G401 (cell line): ENCODE results near the gene HIRA. TPM values are rescaled to one million over a fixed set of nuclear protein-coding genes. Genes with fewer than 3 reads are reported as not detected.

Experiments used
- DNase-seq: peaks from one replicate; pipeline ENCODE4 v3.0.0-alpha.2; 2015; ENCODE audit warnings: low spot score
- in situ Hi-C: cut with HindIII; loops from 2 replicates; pipeline ENCODE4 v1.10.0; 2016; ENCODE audit warnings: low sequenced_read_pairs, mixed read lengths
- total RNA-seq: library from RNA; depleted of rRNA; stranded (reverse); fragments of >200 nt; shearing (Covaris generic); gene quantifications from 2 replicates; pipeline ENCODE4 v1.2.3, GENCODE V29; 2014; rRNA removed

Gene HIRA, protein sequence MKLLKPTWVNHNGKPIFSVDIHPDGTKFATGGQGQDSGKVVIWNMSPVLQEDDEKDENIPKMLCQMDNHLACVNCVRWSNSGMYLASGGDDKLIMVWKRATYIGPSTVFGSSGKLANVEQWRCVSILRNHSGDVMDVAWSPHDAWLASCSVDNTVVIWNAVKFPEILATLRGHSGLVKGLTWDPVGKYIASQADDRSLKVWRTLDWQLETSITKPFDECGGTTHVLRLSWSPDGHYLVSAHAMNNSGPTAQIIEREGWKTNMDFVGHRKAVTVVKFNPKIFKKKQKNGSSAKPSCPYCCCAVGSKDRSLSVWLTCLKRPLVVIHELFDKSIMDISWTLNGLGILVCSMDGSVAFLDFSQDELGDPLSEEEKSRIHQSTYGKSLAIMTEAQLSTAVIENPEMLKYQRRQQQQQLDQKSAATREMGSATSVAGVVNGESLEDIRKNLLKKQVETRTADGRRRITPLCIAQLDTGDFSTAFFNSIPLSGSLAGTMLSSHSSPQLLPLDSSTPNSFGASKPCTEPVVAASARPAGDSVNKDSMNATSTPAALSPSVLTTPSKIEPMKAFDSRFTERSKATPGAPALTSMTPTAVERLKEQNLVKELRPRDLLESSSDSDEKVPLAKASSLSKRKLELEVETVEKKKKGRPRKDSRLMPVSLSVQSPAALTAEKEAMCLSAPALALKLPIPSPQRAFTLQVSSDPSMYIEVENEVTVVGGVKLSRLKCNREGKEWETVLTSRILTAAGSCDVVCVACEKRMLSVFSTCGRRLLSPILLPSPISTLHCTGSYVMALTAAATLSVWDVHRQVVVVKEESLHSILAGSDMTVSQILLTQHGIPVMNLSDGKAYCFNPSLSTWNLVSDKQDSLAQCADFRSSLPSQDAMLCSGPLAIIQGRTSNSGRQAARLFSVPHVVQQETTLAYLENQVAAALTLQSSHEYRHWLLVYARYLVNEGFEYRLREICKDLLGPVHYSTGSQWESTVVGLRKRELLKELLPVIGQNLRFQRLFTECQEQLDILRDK
- 41.5 and 45.5 TPM in 2 replicates for total RNA-seq

DNA sequence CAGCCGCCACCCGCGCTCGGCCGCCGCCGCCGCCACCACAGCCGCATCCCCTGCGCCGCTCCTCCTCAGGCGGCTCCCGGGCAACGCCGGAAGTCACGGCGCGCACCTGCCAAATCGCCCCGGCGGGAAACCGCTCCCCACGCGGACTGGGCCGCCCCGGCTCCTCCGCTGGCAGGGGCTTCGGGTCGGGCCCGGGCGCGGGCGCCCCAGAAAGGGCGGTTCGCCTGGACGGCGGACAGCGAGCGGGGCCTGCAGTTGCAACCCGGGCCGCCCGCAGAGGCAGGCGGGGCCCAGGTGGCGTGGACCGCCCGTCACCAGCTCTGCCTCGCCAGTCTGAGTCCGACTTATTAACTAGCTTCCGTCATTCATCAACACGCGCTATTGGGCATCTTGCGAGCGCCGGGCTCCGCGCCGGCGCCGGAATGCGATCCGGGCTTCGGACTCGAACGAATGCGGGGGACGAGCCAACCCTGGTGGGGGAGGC lies at the start of gene HIRA:
Gene HIRA (minus strand): TSS at position 85 of the 484 bp plus-strand sequence. CDS start 257 bp downstream, outside the sequence.
- in situ Hi-C loops: no loop called here
- DNase-seq: peak; percentile 82

DNA sequence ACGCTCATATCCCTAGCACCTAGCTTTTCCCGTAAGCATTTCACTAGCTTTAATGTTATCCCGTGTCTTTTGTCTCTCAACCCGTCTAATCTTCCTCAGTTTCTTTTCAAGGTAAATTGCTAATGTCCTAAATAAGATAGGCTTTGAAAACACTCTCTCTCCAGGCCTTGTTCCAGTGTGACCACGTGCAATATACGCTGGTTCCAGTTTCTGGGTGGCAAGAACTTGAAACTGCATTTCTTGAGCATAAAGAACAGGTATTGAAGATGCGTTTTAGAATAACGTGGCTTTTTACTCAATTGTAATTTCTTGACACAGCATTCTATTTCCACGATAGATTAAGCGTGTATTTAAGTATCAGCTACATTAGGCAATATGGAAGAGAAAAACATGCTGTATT lies 49.3 kb upstream of the HIRA start:
- DNase-seq: no peak
- in situ Hi-C loops: no loop called here

DNA sequence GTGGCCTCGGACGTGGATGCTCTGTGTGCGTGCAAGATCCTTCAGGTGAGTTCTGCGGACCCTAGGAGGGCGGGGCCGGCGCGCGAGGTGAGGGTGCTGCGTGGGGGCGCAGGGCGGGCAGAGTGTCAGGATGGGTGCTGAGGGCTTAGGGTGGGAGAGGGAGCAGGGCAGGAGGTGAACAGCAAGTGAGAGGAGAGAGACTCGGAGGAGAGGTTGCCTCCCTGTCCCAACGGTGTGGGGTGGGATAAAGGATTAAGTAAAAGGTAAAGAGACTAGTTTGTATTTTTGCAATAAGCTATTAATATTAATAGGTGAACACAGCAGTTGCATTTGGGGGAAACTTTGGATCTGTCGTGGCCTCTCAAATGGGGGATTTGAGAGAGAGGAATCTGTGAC lies 48.6 kb upstream of the HIRA start:
- no peak for DNase-seq
- in situ Hi-C loops: no loop called here

DNA sequence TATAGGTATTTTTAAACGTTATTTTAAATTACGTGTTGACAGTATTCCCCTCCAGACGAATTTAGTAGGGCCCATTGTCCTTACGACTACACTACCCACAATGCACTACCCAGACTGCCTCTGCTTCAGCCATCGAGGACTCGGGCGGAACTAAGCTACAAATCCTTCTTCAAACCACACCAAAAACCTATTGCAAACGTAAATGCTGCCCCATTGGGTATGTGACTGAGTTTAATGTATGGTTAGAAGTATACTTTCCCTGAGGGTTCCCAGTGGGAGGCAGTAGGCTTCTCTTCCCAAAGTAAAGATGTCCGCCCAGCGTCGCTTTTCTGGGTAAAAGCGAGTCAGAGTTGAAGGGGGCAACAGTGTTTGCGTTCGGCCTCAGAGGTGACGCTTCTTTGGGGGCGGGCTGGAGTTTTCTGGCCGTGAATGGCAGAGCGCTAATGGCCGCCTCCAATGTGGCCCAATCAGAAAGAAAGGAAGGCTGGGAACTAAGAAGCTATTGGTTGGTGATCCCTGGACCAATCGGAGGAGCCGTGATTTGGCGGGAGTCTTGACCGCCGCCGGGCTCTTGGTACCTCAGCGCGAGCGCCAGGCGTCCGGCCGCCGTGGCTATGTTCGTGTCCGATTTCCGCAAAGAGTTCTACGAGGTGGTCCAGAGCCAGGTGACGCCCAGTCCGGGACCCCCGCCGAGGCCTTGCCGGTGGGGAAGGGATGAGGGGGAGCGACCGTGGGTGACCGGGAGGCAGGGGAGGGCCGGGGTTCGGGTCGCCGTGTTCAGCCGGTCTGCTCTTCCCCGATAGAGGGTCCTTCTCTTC lies 48.0 kb upstream of the HIRA start, which contains the start of gene CDC45:
Gene CDC45 (plus strand): TSS at position 566 of the 818 bp plus-strand sequence. CDS start 49 bp downstream, at position 615.
- in situ Hi-C loops: no loop called here
- peak; percentile 100 for DNase-seq

DNA sequence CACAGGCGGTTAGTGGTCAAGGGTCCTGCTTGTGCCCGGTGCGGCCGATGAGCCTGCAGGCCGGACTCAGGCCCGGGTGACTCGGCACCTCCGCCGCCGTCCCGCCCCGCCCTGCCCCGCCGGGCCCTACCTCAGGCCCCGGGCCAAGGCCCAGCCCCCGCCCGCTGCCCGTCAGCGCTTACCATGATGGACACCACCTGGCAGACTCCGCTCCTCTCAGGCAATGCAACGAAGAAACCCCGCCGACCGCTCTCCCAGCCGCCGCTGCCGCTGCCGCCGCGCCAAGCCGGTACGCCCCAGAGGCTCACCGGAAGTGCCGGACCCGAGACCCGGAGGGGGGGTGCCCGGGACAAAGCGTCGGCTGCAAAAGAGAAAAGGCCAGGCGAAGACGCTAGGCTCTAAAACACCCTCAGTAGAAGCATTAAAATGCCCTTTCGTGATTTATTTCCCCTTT lies 47.4 kb upstream of the HIRA start, which contains the start of gene UFD1:
Gene UFD1 (minus strand): TSS at position 293 of the 454 bp plus-strand sequence. CDS start 108 bp downstream, at position 185.
- peak; percentile 82 for DNase-seq
- in situ Hi-C loops: no loop called here

DNA sequence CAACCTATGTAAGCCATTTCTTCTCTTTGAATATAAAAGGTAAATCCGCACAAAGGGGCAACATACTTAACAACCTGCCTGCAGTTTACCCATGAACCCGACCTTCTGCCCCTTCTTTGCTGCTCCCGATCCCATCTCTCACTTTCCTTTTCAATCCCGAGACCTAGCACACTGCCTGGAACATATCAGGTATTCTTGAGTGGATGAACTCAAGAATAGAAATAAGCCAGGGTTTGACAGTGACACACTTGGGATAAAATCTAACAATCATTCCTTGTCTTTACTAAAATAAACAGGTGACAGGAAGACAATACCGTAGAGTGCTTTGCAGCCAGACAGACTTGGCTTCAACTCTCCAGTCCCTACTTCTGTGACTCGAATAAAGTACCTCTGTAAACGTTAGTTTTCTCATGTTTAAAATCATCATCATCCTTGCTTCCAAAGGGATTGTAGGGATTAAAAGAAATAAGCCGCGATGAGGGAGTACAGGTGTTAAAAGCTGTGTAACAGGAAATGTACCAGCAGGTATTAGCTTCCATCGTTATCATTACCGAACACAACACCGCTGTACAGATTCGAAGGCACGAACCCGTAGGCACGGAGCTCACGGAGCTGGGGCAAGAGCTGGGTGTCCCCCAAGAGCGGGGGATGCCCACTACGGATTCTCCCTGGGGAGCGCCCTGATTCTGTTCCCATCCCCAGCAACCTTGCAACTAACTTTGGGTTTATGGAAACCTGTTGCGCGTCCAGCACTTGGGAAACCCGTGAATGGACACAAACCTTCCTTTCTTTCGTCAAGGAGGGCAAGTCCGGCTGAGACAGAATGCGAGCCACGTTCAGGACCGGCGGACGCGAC lies 46.7 kb upstream of the HIRA start:
- no peak for DNase-seq
- in situ Hi-C loops: no loop called here

DNA sequence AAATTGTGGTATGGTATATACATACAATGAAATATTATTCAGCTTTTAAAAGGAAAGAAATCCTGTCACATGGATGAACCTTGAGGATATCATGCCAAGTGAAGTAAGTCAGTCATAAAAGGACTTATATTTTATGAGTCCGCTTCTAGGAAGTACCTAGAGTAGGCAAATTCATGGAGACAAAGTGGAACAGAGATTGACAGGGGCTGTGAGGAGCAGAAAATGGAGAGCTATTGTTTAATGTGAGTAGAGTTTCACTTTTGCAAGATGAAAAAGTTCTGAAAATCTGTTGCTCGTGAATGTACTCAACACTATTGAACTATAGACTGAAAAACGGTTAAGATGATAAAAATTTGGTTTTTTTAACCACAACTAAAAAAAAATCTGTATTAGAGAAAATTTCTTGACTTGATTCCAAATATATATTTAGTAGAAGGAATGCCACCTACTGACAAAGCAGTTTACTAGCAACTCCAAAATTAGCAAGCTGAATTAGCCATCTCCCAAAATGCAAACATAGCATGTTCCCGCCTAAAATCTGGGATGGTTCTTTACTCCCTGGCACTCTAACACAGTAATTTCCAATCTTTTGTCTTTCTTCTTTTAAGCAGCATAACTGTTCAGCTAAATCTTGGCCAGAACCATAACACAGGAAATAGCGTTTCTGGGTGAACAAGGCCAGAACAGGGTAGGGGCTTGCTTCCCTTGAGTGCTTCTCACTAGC lies 46.0 kb upstream of the HIRA start:
- no peak for DNase-seq
- in situ Hi-C loops: no loop called here

DNA sequence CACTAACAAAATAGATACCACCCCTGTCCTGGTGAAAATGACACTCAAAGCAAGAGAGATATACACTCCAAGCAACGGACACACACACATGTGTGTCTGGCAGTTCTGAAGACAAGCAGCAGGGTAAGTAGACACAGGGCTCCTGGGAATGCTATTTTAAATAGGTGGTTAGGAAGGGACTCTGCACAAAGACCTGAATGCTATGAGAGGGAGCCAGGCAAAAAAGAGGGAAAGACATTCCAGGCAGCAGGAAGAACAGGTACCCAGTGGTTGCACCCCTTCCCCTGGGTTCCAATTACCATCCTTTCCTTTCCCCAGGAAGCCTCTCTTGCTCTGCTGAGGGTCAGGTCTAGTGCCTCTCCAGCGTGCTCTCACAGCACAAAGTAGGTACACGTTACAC lies 44.5 kb upstream of the HIRA start:
- in situ Hi-C loops: no loop called here
- no peak for DNase-seq

DNA sequence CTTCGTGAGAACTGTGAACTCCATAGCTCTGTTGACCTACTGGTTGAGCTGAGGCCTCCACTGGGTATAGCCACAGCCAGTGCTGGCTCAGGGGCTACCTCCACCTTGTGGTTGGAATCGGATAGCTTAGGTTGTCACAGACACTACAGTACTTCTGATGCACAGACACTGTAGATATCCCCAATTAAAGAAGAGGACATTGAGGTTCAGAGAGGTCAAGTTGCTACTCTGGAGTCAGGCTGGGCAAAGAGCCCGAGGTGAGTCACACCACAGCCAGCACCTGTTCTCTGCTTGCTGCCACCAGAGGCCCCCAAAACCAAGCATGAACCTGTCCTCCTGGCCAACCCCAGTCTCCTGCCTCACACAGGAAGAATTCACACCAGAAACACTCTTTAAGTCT lies 42.0 kb upstream of the HIRA start:
- no peak for DNase-seq
- in situ Hi-C loops: no loop called here

DNA sequence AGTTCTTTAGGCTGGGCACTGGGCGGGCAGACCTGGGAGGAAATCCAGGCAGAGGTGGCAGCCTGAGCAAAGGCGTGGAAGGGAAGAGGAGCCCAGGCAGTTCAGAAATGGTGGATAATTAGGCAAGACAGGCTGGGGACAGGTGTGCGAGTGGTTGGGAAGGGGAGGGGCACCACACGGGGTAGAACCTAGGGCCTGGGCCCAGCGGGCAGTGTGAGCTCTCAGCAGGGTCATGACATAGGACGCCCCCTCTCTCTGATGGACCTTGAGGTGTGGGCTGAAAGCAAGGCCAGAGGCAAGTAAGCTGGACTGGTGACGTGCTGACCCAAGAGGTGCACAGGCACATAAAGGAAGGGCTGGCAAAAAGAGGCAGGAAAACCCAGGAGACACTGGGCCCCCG lies 40.7 kb upstream of the HIRA start:
- DNase-seq: no peak
- in situ Hi-C loops: no loop called here

DNA sequence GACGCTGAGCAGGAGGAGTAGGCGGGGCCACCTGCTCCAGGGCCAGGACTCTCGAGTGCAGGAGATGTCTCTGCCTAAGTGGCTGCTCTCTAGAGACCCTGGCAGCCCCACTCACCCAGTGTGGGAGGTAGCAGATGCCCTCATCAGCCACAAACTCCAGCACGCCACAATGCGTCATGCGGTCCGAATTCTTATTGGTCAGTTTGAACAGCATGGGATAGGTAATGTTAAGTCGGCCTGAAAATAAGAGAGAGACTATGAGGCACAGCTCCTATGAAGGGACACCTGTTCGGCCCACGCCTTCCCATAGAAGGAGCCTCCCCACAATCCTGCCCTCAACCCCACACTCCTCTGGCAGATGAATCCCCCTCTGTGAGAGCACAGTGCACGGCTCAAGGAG lies 40.0 kb upstream of the HIRA start:
- in situ Hi-C loops: no loop called here

DNA sequence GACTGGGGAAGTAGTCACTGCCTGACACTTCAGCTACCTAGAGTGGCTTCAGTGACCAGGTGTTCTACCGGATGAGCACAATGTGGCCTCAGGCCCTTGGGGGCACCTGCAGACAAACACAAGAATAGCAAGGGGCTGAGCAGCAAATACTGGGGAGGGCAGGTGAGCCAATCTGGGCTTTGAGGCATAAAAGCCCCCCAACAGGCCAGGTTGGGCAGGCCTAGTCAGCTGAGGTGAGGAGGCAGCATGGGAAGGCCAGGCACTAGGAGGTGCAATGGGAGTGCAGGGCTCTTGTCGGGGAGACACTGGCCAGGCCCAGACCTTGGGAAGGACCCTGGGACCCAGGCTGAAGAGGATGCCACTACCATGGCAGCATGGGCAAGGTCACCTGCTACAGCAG lies 38.5 kb upstream of the HIRA start:
- in situ Hi-C loops: no loop called here
- no peak for DNase-seq

More for the DNA sequence above, 40.0 kb upstream of the HIRA start:
- DNase-seq: no peak

DNA sequence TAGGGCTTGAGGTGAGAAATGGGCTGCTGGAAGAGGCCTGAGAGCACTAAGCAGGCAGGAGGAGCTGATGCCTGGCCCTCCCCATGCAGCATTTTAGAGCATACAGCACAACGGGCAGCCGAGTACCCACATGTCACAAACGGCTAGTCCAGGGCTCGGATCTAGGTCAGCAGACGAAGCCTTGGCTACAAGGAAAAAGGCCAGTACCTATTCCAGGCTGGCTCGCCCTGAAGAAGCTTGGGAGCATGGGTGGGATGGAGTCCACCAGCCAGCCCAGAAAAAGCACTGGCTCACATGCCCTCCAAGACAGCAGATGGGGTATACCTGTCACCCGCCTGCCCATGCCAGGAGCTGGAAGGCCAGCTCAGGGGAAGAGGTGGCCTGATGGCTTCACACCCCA lies 37.9 kb upstream of the HIRA start:
- in situ Hi-C loops: no loop called here
- peak; percentile 95 for DNase-seq

DNA sequence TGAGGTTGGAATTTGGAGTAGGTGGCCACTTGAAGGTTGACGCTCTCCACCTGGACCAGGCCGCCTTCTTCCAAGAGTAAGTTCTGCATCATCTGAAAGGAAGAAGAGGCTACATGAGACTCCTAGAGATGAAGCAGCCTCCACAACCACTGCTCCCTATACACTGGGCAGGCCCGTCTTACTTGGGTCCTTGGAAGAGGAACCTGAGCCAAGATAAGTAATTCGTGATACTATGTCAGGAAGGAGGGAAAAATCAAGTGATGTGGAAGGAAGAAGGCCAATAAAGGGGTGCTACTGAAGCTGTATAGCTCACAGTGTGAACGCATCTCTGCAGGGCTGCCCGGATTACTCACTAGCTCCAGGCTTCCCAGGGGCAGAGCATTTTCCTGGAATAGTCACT lies 36.4 kb upstream of the HIRA start:
- DNase-seq: no peak
- in situ Hi-C loops: no loop called here

DNA sequence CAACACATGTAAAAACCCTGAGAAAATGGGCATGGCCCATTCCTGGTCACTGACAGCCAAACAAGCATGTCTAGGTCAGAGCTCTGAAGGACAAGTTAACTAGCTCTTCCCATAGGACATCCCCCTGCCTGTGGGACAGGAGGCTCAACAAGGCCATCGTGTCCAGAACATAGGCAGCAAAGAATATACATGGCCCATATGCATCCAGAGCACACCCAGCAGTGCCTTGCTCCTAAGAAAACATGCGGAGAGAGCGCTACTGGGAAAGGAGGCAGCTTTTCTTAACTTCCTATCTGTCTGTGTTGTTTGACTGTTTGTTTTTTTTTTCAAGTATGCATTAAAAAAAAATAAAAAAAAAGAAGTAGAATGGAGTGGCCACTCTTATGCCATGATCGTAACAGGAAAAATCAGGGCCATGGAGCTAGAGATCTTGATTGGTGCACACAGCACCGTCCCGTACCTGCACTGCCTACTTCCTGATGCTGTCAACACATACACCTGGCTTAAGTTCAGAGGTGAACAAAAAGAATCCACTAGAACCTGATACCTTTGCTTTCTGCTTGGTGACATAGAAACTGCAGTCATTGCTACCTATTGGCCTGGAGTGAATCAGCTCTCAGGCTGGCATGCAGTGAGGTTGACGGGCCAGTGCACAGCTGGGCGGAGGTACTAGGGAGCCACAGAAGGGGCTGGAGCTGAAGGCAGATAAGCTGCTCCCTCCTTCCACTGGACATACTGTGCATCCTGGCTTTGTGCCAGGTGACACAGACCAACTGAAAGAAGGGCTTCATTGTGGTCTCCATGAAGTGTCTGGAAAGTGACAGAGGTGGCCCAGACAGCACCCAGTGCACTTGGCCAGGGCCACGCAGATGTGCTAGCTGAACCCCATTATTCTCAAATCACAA lies 35.6 kb upstream of the HIRA start:
- in situ Hi-C loops: no loop called here
- no peak for DNase-seq

DNA sequence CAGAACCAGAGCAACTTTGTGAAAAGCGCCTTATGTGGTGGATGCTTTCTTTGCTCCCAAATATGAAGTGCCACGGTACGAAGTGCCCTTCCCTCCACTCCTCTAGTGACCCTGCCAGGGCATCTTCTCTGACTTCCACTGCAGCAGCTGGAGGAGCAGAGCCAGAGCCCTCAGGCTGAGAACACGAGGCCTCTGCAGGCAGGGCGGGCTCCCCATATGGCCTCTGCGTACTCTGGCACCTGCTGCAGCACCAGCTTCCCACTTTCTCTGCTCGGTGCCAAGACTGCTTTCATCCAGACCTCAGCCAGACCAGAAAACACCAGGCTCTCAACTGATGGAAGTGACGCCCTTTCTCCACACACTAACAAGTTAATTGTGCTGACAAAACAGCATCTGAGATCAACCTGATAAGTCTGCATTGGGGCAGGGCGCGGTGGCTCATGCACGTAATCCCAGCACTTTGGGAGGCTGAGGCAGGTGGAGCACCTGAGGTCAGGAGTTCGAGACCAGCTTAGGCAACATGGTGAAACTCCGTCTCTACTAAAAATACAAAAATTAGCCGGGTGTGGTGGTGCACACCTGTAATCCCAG lies 34.7 kb upstream of the HIRA start:
- DNase-seq: peak; percentile 76
- in situ Hi-C loops: no loop called here
